Measurements from ENCODE around the gene PPIL1.
A peak's percentile ranks its signal among the peaks of the same experiment; 100 is the strongest.

Gene PPIL1

DNA sequence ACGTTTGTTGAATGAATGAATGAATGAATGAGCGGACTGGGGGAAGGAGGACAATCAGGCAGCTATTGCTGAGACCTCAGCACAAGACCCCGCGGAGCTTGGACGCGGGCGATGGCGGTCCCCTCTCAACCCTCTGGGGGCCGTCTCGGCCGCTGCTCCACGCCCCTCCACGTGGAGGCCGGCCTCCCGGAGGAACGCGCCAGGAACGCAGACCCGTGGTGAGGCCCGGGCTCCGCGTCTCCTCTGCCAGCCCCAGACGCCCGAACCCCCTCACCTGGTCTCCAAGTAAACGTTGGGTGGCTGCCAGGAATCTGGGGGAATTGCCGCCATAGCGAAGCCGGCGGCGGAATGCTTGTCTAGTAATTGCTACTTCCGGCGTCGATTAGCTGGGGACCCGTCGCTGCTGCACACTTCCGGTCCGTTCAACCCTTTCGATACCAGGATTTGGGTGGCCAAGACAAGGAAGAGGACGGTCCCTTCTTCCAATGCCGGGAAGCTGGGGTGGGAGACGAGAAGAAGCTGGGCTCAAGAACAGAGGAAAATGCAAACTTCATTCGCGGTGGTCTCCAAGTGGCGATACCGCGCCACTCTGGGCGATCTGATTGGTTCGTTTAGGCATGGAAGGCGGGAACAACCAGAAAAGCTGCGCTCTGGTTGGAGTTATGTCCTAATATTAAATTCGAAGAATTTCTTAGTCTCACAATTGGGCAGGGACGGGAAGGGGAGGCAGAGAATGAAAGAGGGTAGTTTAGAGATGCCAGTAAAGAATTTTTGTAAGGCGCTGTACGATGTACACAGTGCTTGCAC is at the start of gene PPIL1:
Gene PPIL1, minus strand, starts transcription at position 361 of the 807 bp plus-strand sequence. Its CDS starts 31 bp downstream, at position 330.
- Histone ChIP-seq H3K27ac (ENCODE audit: low read depth, low read length) (peak within 1 kb of the TSS; percentile 80), H3F3A (ENCODE audit: insufficient read depth) (peaks cover 9% of the 10 kb centered on the region; the same call in 1 of the 2 replicates)

DNA sequence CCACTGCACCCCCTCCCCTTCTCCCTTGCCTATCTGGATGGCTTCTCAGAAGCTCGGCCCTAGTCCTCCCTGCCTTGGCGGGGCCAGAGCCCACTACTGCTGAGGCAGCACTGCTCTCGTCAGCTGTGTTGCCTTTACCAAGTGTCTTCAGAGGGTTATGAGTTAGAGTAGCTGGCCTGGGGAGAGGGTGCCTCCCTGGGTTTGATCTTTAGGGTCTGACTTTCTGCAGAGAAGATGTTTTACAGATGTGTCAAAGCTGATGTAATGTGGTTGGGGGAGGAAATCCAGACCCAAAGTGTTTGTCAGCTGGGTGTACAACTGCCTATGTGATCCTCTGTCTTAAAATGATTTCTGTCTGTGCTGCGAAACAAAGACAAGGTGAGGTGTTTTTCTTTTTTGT is 49.5 kb upstream of the PPIL1 start:
- no peaks in the 10 kb centered on the region for H3K9me2 ChIP-seq (replicated peaks; ENCODE audit: insufficient read depth, low read length)
- H3K4me3 ChIP-seq (ENCODE audit: insufficient read depth, low read length, poor library complexity, severe bottlenecking) = no peak overlapping the region
- no peak overlapping the region for H2AFZ ChIP-seq (ENCODE audit: low read depth, low read length, severe bottlenecking)
- no peak for TF ChIP-seq EZH2phosphoT487 (conservative IDR thresholded peaks at IDR 0.05; ENCODE audit: low read length)
- TF ChIP-seq, protein P1, sequence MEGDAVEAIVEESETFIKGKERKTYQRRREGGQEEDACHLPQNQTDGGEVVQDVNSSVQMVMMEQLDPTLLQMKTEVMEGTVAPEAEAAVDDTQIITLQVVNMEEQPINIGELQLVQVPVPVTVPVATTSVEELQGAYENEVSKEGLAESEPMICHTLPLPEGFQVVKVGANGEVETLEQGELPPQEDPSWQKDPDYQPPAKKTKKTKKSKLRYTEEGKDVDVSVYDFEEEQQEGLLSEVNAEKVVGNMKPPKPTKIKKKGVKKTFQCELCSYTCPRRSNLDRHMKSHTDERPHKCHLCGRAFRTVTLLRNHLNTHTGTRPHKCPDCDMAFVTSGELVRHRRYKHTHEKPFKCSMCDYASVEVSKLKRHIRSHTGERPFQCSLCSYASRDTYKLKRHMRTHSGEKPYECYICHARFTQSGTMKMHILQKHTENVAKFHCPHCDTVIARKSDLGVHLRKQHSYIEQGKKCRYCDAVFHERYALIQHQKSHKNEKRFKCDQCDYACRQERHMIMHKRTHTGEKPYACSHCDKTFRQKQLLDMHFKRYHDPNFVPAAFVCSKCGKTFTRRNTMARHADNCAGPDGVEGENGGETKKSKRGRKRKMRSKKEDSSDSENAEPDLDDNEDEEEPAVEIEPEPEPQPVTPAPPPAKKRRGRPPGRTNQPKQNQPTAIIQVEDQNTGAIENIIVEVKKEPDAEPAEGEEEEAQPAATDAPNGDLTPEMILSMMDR (IDR thresholded peaks at IDR 0.05; ENCODE audit: insufficient read depth, low read length, poor library complexity, severe bottlenecking) = no peak
- H3K27me3 ChIP-seq (ENCODE audit: low read length) = no peaks in the 10 kb centered on the region
- no peaks in the 10 kb centered on the region for H3K79me2 ChIP-seq (ENCODE audit: insufficient read depth, low read length)
- H3F3A ChIP-seq (ENCODE audit: insufficient read depth) = no peaks in the 10 kb centered on the region
- no peak overlapping the region for H3K4me2 ChIP-seq (ENCODE audit: low read depth, low read length, poor library complexity, severe bottlenecking)
- no peaks in the 10 kb centered on the region for H4K20me1 ChIP-seq (ENCODE audit: low read depth, low read length)
- H3K9me3 ChIP-seq (ENCODE audit: insufficient read depth, low read length) = no peaks in the 10 kb centered on the region
- no peak overlapping the region for H3K27ac ChIP-seq (ENCODE audit: low read depth, low read length)
- peaks cover 24% of the 10 kb centered on the region for H3K36me3 ChIP-seq (ENCODE audit: low read length)
- no peak overlapping the region for H3K9ac ChIP-seq (ENCODE audit: low read length)

More for the DNA sequence above, at the start of gene PPIL1:
- Histone ChIP-seq H3K9ac (ENCODE audit: low read length) (peak within 1 kb of the TSS; percentile 85), H2AFZ (ENCODE audit: low read depth, low read length, severe bottlenecking) (peak within 1 kb of the TSS; percentile 96), H3K4me2 (ENCODE audit: low read depth, low read length, poor library complexity, severe bottlenecking) (peak within 1 kb of the TSS; percentile 86), H3K79me2 (ENCODE audit: insufficient read depth, low read length) (peaks cover 48% of the 10 kb centered on the region), H3K9me2 (replicated peaks; ENCODE audit: insufficient read depth, low read length) (no peaks in the 10 kb centered on the region), H3K27me3 (ENCODE audit: low read length) (no peaks in the 10 kb centered on the region), H3K9me3 (ENCODE audit: insufficient read depth, low read length) (no peaks in the 10 kb centered on the region), H3K4me3 (ENCODE audit: insufficient read depth, low read length, poor library complexity, severe bottlenecking) (peak within 1 kb of the TSS; percentile 82), H4K20me1 (ENCODE audit: low read depth, low read length) (no peaks in the 10 kb centered on the region), H3K36me3 (ENCODE audit: low read length) (peaks cover 18% of the 10 kb centered on the region)
- TF ChIP-seq, protein P1 (IDR thresholded peaks at IDR 0.05; ENCODE audit: insufficient read depth, low read length, poor library complexity, severe bottlenecking) = no peak
- TF ChIP-seq EZH2phosphoT487 (conservative IDR thresholded peaks at IDR 0.05; ENCODE audit: low read length) = no peak

DNA sequence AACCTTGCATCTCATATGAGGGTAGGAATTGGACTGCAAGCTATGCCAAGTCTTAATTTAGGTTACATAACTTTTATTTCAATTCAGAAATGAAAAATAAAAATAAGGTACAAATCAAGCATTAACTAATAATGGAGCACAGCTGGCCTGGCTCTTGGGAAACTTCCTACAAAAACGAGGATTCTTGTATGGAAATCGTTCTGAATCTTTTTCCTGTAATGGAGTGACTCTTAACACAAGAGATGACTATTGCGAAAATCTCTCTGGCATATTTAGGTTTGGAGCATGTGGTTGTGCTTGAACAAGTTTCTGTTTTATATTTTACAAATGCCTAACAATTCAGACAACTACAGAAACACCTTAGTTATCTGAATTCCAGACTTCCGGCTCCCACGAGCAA is 45.9 kb upstream of the PPIL1 start:
- no peak overlapping the region for H3K4me2 ChIP-seq (ENCODE audit: low read depth, low read length, poor library complexity, severe bottlenecking)
- no peaks in the 10 kb centered on the region for H4K20me1 ChIP-seq (ENCODE audit: low read depth, low read length)
- H3K27ac ChIP-seq (ENCODE audit: low read depth, low read length) = no peak overlapping the region
- H3K27me3 ChIP-seq (ENCODE audit: low read length) = no peaks in the 10 kb centered on the region
- no peak overlapping the region for H3K9ac ChIP-seq (ENCODE audit: low read length)
- H3K9me3 ChIP-seq (ENCODE audit: insufficient read depth, low read length) = no peaks in the 10 kb centered on the region
- 0 out of 2 replicates have a peak, but pooled peaks cover 4% of the 10 kb centered on the region for H3F3A ChIP-seq (ENCODE audit: insufficient read depth)
- H3K4me3 ChIP-seq (ENCODE audit: insufficient read depth, low read length, poor library complexity, severe bottlenecking) = no peak overlapping the region
- H2AFZ ChIP-seq (ENCODE audit: low read depth, low read length, severe bottlenecking) = no peak overlapping the region
- no peak for TF ChIP-seq EZH2phosphoT487 (conservative IDR thresholded peaks at IDR 0.05; ENCODE audit: low read length)
- TF ChIP-seq, protein P1 (IDR thresholded peaks at IDR 0.05; ENCODE audit: insufficient read depth, low read length, poor library complexity, severe bottlenecking) = no peak
- no peaks in the 10 kb centered on the region for H3K79me2 ChIP-seq (ENCODE audit: insufficient read depth, low read length)
- peaks cover 42% of the 10 kb centered on the region for H3K36me3 ChIP-seq (ENCODE audit: low read length)
- no peaks in the 10 kb centered on the region for H3K9me2 ChIP-seq (replicated peaks; ENCODE audit: insufficient read depth, low read length)
